GM12874 (cell line): Measurements from ENCODE around the gene NUCB1.

Experiments
- CTCF ChIP-seq: IDR thresholded peaks from 2 replicates; pipeline ENCODE4 v1.5.1; 2011; ENCODE audit warnings: low read depth, mild to moderate bottlenecking, control low read depth, low read length, moderate library complexity; ENCODE audit not compliant: insufficient read depth

NUCB1 gene

GRCh38 chr19:48861313-48861712 lies 38.8 kb upstream of the NUCB1 start:
- TF ChIP-seq CTCF, result no peak

GRCh38 chr19:48862827-48863226 lies 37.3 kb upstream of the NUCB1 start:
- no peak for TF ChIP-seq CTCF

GRCh38 chr19:48866692-48867091 lies 33.4 kb upstream of the NUCB1 start:
- no peak for TF ChIP-seq CTCF

GRCh38 chr19:48867123-48867745 lies 32.9 kb upstream of the NUCB1 start:
- no peak for TF ChIP-seq CTCF

GRCh38 chr19:48867746-48868113 lies 32.4 kb upstream of the NUCB1 start:
- no peak for TF ChIP-seq CTCF

GRCh38 chr19:48868114-48868886 lies 31.8 kb upstream of the NUCB1 start, which contains the start of gene PLEKHA4:
Gene PLEKHA4 (minus strand): TSS chr19:48868617. CDS start chr19:48867620, 997 bp downstream.
- no peak for TF ChIP-seq CTCF

GRCh38 chr19:48870048-48870447 lies 30.1 kb upstream of the NUCB1 start:
- no peak for TF ChIP-seq CTCF
